HG03066 (cell line): ENCODE results near the gene ABCC5.
"Not testable (repeated sequence)": the region's sequence is repeated elsewhere in the genome, so short reads cannot be mapped to it uniquely, and the experiment has no call there.

Source experiments
- ATAC-seq: cut with Tn5 transposase; IDR thresholded peaks from one replicate; pipeline ENCODE4 v1.9.1; 2021; ENCODE audit warnings: low read depth; ENCODE audit not compliant: unreplicated experiment

ABCC5 gene

GRCh38 chr3:184016811-184017671 is 643 bp downstream of the ABCC5 start:
- ATAC-seq, result peak; percentile 74

GRCh38 chr3:184016169-184016570 is 1.5 kb downstream of the ABCC5 start:
- ATAC-seq, result no peak

- ATAC-seq, result no peak
Observed at GRCh38 chr3:184015381-184016019, 2.2 kb downstream of the ABCC5 start.

GRCh38 chr3:184011937-184012889 is 5.5 kb downstream of the ABCC5 start:
- ATAC-seq, result no peak

- ATAC-seq, result no peak
Observed at GRCh38 chr3:184011230-184011876, 6.3 kb downstream of the ABCC5 start.

- ATAC-seq, result no peak
Observed at GRCh38 chr3:184008161-184008560, 9.5 kb downstream of the ABCC5 start.

- ATAC-seq, result not testable (repeated sequence)
Observed at GRCh38 chr3:184007143-184007813, 10.4 kb downstream of the ABCC5 start.

- ATAC-seq, result peak; percentile 82
Observed at GRCh38 chr3:184005941-184006507, 11.7 kb downstream of the ABCC5 start.

- no peak for ATAC-seq
Observed at GRCh38 chr3:184004476-184004875, 13.2 kb downstream of the ABCC5 start.

- ATAC-seq, result no peak
Observed at GRCh38 chr3:184003187-184003967, 14.3 kb downstream of the ABCC5 start.

- ATAC-seq, result no peak
Observed at GRCh38 chr3:184002469-184002868, 15.2 kb downstream of the ABCC5 start.

- ATAC-seq, result no peak
Observed at GRCh38 chr3:184001761-184002160, 15.9 kb downstream of the ABCC5 start.

- no peak for ATAC-seq
Observed at GRCh38 chr3:183991403-183991802, 26.3 kb downstream of the ABCC5 start.

GRCh38 chr3:183988216-183988790 is 29.4 kb downstream of the ABCC5 start:
- no peak for ATAC-seq

GRCh38 chr3:183987000-183987600 is 30.6 kb downstream of the ABCC5 start:
- no peak for ATAC-seq

GRCh38 chr3:183984749-183985729 is 32.6 kb downstream of the ABCC5 start:
- ATAC-seq, result no peak
